ENCODE measurements around the gene MORF4L1. TPM values are rescaled to one million over a fixed set of nuclear protein-coding genes. Genes with fewer than 3 reads are reported as not detected.
"Not testable (repeated sequence)": the region's sequence is repeated elsewhere in the genome, so short reads cannot be mapped to it uniquely, and the experiment has no call there.

The MORF4L1 gene
- total RNA-seq, 1 experiment from 2014 or later = 463 TPM

DNA sequence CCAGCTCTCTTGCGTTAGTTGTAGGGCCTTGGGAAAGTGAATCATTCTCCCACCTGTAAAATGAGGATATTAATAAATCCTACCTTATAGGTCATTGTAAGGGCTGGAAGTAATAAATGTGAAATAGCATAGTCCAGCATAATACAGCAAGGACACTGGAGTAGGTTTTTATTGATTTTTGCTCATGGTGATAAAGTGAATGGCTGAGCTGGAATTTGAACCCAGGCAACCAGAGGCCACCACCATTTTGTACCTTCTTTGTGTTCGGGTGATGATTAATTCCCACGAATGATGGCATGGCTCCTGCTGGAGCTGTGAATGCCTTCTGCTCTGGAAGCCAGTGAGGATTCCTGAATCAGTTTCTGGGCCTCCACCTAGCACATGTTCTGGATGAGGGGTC, 40.3 kb downstream of the MORF4L1 start:
- H3K36me3 ChIP-seq = peaks cover 78% of the 10 kb centered on the region
- no peaks in the 10 kb centered on the region for H3K9me3 ChIP-seq
- no peak overlapping the region for H3K4me3 ChIP-seq
- no peak for DNase-seq
- H3K27me3 ChIP-seq = no peaks in the 10 kb centered on the region

GRCh38 chr15:78914027-78914764, 41.5 kb downstream of the MORF4L1 start:
- peaks cover 79% of the 10 kb centered on the region for H3K36me3 ChIP-seq

DNA sequence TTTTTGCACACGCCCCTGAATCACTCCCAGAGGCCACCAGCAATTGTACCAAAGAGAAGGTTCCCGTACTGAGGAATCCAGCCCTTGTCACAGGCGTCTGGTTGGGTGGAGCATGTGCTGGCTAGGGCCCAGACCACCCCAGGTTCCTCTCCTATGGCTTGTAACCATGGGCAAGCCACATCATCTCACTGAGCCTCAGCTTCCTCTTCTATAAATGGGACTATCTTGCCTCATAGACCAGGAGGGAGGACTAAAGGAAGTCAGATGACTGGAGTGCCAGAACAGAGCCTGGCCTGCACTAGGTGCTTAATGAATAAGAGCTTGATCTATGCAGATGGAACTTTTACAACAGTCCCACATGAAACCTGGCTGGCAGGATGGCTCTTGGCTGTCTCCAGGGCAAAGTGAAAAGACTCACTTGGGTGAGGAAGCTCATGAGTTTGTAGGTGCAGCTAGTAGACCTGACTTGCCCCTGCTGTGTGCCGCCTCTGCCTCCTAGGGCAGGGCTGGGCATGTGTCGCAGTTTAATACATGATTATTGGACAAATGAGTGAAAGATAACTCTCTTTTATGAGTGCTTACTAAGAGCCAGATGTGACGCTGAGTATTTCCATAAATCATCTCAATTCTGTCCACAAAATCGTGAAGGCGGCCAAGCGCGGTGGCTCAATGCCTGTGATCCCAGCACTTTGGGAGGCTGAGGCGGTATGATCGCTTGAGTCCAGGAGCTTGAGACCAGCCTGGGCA, 42.8 kb downstream of the MORF4L1 start:
- H3K27me3 ChIP-seq = no peaks in the 10 kb centered on the region
- DNase-seq = no peak
- H3K9me3 ChIP-seq = no peaks in the 10 kb centered on the region
- H3K36me3 ChIP-seq = peaks cover 74% of the 10 kb centered on the region
- no peak overlapping the region for H3K4me3 ChIP-seq

More at GRCh38 chr15:78914027-78914764, 41.5 kb downstream of the MORF4L1 start:
- no peak for DNase-seq
- Histone ChIP-seq H3K4me3 (no peak overlapping the region), H3K27me3 (no peaks in the 10 kb centered on the region), H3K9me3 (no peaks in the 10 kb centered on the region)

GRCh38 chr15:78916088-78916487, 43.4 kb downstream of the MORF4L1 start:
- Histone ChIP-seq H3K4me3 (no peak overlapping the region), H3K9me3 (no peaks in the 10 kb centered on the region), H3K27me3 (no peaks in the 10 kb centered on the region), H3K36me3 (peaks cover 69% of the 10 kb centered on the region)
- DNase-seq = no peak

DNA sequence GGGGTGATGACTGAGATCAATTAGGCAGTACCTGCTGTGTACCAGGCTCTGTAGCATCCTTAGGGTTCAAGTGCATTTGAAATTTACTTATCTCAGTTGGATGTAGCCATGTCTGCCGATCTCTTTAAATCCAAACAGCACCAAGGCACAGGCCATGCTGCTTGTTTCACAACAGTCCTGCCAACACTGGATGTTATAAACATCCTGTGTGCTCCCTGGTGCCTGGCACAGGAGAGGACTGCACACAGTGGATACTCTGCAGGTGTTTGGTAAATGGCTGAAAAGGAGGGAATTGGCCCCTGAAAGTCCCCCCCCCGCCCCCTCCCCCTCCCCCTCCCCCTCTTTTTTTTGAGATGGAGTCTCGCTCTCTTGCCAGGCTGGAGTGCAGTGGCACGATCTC, 45.2 kb downstream of the MORF4L1 start:
- no peaks in the 10 kb centered on the region for H3K27me3 ChIP-seq
- no peak for DNase-seq
- H3K4me3 ChIP-seq = no peak overlapping the region
- H3K36me3 ChIP-seq = peaks cover 71% of the 10 kb centered on the region
- no peaks in the 10 kb centered on the region for H3K9me3 ChIP-seq

DNA sequence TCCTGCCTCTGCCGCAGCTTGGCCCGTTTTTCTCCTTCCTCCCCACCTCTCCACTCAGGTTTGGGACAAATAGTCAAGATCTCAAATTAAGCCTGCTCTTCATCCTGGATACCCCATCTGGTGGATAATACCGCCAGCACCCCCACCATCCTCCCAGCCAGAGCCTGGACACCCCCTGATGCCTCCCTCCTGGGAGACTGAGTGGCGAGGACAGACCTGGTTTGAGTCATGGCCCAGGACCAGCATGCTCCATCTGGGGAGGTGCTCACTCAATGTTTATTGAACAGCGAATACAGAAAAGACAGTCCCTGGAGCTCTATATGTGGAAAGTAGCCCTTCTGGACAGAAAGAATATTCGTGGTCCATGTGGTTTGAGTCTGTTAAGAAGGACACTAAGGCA, 48.8 kb downstream of the MORF4L1 start:
- Histone ChIP-seq H3K27me3 (no peaks in the 10 kb centered on the region), H3K4me3 (no peak overlapping the region), H3K36me3 (peaks cover 69% of the 10 kb centered on the region), H3K9me3 (no peaks in the 10 kb centered on the region)
- DNase-seq = no peak

- no peak for DNase-seq
- Histone ChIP-seq H3K27me3 (no peaks in the 10 kb centered on the region), H3K9me3 (no peaks in the 10 kb centered on the region), H3K36me3 (peaks cover 67% of the 10 kb centered on the region), H3K4me3 (no peak overlapping the region)
Observed at GRCh38 chr15:78921940-78922339, 49.2 kb downstream of the MORF4L1 start.

GRCh38 chr15:78922527-78922926, 49.8 kb downstream of the MORF4L1 start:
- Histone ChIP-seq H3K27me3 (no peaks in the 10 kb centered on the region), H3K9me3 (no peaks in the 10 kb centered on the region), H3K36me3 (peaks cover 63% of the 10 kb centered on the region), H3K4me3 (no peak overlapping the region)
- no peak for DNase-seq

DNA sequence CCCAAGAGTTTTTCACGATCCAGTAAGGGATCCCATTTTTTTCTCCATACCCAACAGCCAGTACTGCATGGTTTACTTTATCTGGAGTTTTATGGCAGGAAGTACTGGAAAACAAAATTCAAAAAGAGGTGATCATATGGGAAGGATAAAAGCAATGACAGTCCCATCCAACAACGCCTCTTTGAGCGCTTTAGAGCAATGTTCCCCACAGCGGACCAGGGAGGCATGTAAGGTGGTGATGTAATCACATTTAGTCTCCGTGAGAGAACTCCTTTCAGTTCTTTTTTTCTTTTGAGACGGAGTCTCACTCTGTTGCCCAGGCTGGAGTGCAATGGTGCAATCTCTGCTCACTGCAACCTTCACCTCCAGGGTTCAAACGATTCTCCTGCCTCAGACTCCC, 50.3 kb downstream of the MORF4L1 start:
- Histone ChIP-seq H3K27me3 (no peaks in the 10 kb centered on the region), H3K36me3 (peaks cover 59% of the 10 kb centered on the region), H3K9me3 (no peaks in the 10 kb centered on the region), H3K4me3 (no peak overlapping the region)
- no peak for DNase-seq

GRCh38 chr15:78923480-78924360, 51.0 kb downstream of the MORF4L1 start:
- no peak for DNase-seq
- peaks cover 53% of the 10 kb centered on the region for H3K36me3 ChIP-seq
- H3K4me3 ChIP-seq = no peak overlapping the region
- H3K27me3 ChIP-seq = no peaks in the 10 kb centered on the region
- no peaks in the 10 kb centered on the region for H3K9me3 ChIP-seq

- H3K27me3 ChIP-seq = no peaks in the 10 kb centered on the region
- no peak for DNase-seq
- no peaks in the 10 kb centered on the region for H3K9me3 ChIP-seq
- H3K4me3 ChIP-seq = no peak overlapping the region
- H3K36me3 ChIP-seq = peaks cover 42% of the 10 kb centered on the region
Observed at GRCh38 chr15:78925076-78925624, 52.5 kb downstream of the MORF4L1 start.

- H3K9me3 ChIP-seq = no peaks in the 10 kb centered on the region
- DNase-seq = no peak
- peaks cover 39% of the 10 kb centered on the region for H3K36me3 ChIP-seq
- H3K4me3 ChIP-seq = no peak overlapping the region
- H3K27me3 ChIP-seq = no peaks in the 10 kb centered on the region
Observed at GRCh38 chr15:78925956-78926743, 53.5 kb downstream of the MORF4L1 start.

GRCh38 chr15:78927077-78927790, 54.5 kb downstream of the MORF4L1 start:
- DNase-seq = no peak
- Histone ChIP-seq H3K27me3 (no peaks in the 10 kb centered on the region), H3K36me3 (peaks cover 28% of the 10 kb centered on the region), H3K9me3 (no peaks in the 10 kb centered on the region), H3K4me3 (no peak overlapping the region)

DNA sequence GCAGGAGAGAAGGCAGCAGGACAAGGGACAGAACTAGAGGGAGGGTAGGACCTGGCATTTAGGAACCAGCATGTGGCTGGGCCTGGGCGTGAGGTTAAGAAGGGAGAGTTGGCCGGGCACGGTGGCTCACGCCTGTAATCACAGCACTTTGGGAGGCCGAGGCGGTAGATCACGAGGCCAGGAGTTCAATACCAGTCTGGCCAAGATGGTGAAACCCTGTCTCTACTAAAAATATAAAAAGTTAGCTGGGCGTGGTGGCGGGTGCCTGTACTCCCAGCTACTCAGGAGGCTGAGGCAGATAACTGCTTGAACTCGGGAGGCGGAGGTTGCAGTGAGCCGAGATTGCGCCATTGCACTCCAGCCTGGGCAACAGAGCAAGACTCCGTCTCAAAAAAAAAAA, 55.5 kb downstream of the MORF4L1 start:
- not testable (repeated sequence) for H3K27me3 ChIP-seq, DNase-seq, H3K9me3 ChIP-seq, H3K4me3 ChIP-seq
- peaks cover 19% of the 10 kb centered on the region for H3K36me3 ChIP-seq

DNA sequence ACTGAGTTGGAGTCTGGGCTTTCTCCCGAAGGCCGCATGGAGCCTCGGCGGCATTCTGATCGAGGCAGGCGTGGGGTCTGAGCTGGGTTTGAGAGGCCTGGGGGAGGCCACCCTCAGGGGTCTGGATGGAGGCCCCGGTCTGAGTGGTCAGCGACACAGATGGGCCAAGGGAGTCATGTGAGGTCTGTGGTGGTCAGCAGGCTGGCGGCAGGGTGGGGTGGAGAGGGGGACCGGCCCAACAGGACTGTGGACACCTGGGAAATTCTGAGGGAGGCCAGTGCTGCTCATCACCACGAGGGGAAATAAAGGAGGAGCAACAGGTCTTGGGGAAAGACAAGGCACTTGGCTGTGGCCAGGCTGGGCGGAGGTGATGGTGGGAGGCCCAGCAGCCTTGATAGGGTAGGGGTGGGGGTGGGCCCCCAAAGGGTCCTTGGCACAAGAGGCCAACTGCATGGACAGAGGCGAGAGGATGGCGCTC, 56.0 kb downstream of the MORF4L1 start:
- DNase-seq = no peak
- peaks cover 14% of the 10 kb centered on the region for H3K36me3 ChIP-seq
- no peaks in the 10 kb centered on the region for H3K9me3 ChIP-seq
- no peaks in the 10 kb centered on the region for H3K27me3 ChIP-seq
- H3K4me3 ChIP-seq = no peak overlapping the region
